HG02798 (cell line): ENCODE results near the gene CLIC3.
"Not testable (repeated sequence)": the region's sequence is repeated elsewhere in the genome, so short reads cannot be mapped to it uniquely, and the experiment has no call there.

ENCODE experiments used
- ATAC-seq: cut with Tn5 transposase; IDR thresholded peaks from one replicate; pipeline ENCODE4 v1.9.1; 2021; ENCODE audit warnings: mild to moderate bottlenecking; ENCODE audit not compliant: unreplicated experiment, poor library complexity

The CLIC3 gene, protein sequence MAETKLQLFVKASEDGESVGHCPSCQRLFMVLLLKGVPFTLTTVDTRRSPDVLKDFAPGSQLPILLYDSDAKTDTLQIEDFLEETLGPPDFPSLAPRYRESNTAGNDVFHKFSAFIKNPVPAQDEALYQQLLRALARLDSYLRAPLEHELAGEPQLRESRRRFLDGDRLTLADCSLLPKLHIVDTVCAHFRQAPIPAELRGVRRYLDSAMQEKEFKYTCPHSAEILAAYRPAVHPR

GRCh38 chr9:136996361-136997292 is at the start of gene CLIC3:
Gene CLIC3 (minus strand): TSS chr9:136996568. CDS start chr9:136996543, 25 bp downstream.
- ATAC-seq = no peak

GRCh38 chr9:137045294-137046087 is 49.1 kb upstream of the CLIC3 start:
- ATAC-seq = no peak

- ATAC-seq = no peak
These were observed 48.3 kb upstream of the CLIC3 start for GRCh38 chr9:137044502-137045177.

DNA sequence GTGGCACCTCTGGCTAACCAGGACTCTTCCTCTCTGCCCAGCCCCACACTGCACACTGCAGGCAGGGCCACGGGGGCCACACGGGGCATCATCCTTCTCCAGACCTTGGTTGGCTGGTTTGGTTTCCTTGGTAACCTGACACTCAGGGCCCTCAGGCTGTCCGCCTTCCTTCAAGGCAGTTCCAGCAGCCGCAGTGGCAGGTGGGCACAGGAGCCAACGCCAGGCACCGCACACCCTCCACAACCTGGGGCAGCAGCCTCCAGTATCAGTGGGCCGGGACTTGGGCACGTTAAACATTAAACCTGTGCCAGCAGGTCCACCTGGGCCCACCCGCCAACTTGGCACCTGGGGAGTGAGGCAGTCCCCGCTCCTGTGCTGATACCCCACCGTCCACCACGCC is 47.7 kb upstream of the CLIC3 start:
- ATAC-seq = no peak

GRCh38 chr9:137042751-137043727 is 46.7 kb upstream of the CLIC3 start:
- ATAC-seq = no peak

DNA sequence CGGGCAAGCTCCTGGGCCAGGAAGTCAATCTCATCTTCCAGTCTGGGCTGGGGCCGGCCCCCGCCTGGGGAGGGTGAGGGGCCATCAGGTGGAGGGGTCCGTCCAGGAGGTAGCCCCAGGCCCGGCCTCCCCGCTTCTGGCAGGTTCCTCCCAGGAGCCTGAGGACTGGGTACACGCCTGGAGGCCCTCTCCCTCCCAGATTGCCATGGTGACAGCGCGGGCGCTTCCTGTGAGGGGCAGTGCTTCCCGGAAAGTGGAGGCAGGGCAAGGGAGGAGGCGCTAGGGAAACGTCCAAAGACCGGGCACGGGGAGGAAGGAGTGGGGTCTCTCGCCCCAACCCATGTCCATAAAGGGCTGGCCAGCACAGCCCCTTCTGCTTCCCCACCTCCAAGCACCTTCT is 44.8 kb upstream of the CLIC3 start:
- no peak for ATAC-seq

DNA sequence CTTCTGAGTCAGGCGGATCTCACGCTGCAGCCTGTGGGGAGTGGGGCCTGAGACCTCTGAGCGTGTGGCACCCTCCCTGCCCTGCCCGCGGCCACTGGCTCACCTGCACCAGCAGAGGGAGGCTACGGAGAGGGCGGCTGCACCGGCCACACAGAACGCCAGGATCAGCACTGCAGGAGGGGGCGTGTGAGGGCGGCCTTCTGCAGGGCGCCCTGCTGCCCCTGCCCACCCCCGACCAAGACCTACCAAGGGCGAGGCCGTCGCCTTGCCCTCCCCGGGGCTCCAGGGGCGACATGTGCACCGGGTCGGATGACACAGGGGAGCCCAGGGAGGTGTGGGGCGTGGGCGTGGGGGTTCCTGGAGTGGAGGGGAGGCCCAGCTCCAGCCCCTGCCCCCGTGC is 44.2 kb upstream of the CLIC3 start:
- no peak for ATAC-seq

DNA sequence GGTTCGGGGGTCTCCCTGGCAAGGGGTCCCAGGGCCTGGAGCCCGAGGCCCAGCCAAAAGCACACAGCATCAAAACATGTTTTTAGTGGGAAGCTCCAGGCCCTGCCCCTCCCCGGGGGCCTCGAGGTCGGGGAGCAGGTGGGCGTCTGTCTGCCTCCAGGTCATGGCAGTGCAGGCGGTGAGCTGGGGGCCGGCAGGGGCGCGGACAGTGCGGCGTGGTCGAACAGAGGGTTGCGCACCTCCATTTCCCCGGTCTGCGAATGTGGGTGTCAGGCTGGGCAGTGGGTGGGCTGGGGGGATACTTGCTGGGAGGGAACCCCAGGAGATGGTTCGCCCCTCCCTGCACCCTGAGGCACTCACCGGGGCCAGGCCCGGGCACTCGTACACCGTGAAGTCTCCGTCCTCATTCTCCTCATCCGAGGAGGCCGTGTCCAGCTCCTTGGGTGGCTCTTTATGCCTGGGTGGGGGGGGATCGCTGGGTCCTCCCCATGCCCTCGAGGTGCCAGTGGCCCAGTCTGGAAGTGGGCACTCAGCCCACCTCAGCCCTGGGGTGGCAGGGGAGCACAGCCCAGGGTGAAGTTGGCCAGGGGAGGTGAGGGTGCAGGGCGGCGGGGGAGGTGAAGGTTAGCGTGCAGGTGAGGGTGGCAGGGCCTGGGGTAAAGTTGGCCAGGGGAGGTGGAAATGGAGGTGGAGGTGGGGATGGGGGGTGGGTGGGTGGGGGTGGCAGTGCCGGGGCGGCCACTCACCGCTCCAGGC is 43.4 kb upstream of the CLIC3 start:
- no peak for ATAC-seq

DNA sequence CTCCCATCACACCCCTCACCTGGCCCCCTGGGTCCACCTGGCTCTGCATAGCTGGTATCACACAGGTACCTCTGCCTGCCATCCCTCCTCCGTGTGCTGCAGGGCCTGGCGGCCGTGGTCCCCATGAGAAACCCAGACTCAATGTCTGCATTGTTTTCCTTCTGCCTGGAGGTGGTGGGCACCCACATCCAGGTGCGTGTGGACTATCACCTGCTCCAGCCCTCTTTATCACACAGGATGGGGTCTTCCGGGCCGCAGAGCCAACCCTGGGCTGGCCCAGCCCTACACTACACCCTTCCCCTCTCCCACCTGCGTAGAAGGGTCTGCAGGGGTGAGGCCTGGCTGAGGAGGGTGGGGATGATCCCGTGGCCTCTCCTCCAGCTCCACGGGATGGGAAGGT is 42.5 kb upstream of the CLIC3 start:
- no peak for ATAC-seq

- ATAC-seq = no peak
These were observed 41.1 kb upstream of the CLIC3 start for GRCh38 chr9:137037483-137037882.

- ATAC-seq = no peak
These were observed 40.7 kb upstream of the CLIC3 start for GRCh38 chr9:137037035-137037434.

DNA sequence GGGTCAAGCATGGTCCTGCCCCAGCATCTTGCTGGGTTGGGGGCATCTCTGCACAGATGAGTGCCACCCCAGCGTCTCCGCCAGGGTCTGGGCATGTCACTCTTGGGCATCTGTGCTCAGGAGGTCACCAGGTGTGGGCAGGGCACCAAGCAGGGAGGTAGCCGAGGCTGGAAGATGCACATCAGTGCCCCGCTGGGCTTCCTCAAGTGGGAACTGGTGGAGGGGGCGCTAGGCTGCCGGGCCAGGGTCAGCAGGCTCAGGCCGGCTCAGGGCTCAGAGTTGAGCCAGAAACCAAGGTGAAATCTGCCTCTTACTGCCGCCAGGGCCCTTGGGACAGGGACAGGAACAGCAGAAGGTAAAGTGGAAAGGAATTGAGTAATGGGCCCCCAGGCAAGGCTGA is 39.6 kb upstream of the CLIC3 start:
- ATAC-seq = no peak

- ATAC-seq = no peak
These were observed 39.1 kb upstream of the CLIC3 start for GRCh38 chr9:137035507-137035834.

- peak; percentile 60 for ATAC-seq
These were observed 38.5 kb upstream of the CLIC3 start for GRCh38 chr9:137034709-137035506.

GRCh38 chr9:137034039-137034708 is 37.8 kb upstream of the CLIC3 start:
- no peak for ATAC-seq

GRCh38 chr9:137033481-137033880 is 37.1 kb upstream of the CLIC3 start:
- ATAC-seq = not testable (repeated sequence)

DNA sequence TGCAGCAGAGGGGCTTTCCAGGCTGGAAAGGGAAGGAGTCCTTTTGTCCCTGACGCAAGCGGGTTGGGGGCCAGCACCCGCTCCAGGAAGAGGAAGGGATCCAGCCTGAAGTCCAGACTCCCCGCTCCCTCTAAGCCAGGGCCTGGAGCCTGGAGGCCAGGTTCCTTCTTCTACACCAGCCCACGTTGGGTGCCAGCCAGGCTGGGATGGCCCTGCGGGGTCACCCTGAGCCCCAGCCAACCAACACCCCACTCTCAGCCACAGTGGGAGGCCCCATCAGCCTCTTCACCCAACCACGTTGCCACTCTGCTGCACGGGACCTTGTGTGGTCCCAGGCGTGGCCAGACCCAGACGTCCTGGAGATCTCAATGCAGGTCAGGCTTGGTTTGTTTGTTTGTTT is 36.5 kb upstream of the CLIC3 start:
- ATAC-seq = no peak
